ENCODE results near the gene NLGN3. TPM values are rescaled to one million over a fixed set of nuclear protein-coding genes. Genes with fewer than 3 reads are reported as not detected.
A peak's percentile ranks its signal among the peaks of the same experiment; 100 is the strongest.

Gene NLGN3
- total and polyA plus RNA-seq, 2 donors (not counting 3 experiments of a cell fraction or from before 2014, with no cell fraction given), result 0.37 to 0.40 TPM

GRCh38 chrX:71095981-71096759, 48.5 kb upstream of the NLGN3 start:
- peaks cover 0 to 1% of the 10 kb centered on the region in 2 experiments for H3K27me3 ChIP-seq (ENCODE audit: control insufficient read depth in 2 of 2, insufficient read depth in 2 of 2, low read length in 2 of 2)
- peak overlapping the region; percentile 28 to 67 (median 45) for H3K4me3 ChIP-seq (replicated peaks in 1 of 3; ENCODE audit: insufficient read depth in 1 of 3, low read depth in 1 of 3, low read length in 3 of 3)
- TF ChIP-seq CTCF (IDR thresholded peaks at IDR 0.05; ENCODE audit: extremely low read depth in 1 of 2, insufficient read depth in 1 of 2, low read depth in 1 of 2, low read length in 2 of 2) (no peak), FOS (IDR thresholded peaks at IDR 0.05; ENCODE audit: borderline replicate concordance, insufficient read depth, low read length) (no peak)
- FAIRE-seq, result peak; percentile 44
- H3K9me3 ChIP-seq (replicated peaks; ENCODE audit: control insufficient read depth, insufficient read depth, low read length), result no peaks in the 10 kb centered on the region
- H3K4me2 ChIP-seq (ENCODE audit: insufficient read depth, low read length), result peak overlapping the region; percentile 82
- no peaks in the 10 kb centered on the region for H4K20me1 ChIP-seq (replicated peaks; ENCODE audit: control insufficient read depth, extremely low read depth, insufficient read depth, low read length)
- BruUV-seq (replicated peaks), result no TSS peak
- POLR2A ChIA-PET, result no interaction called here
- H3K79me2 ChIP-seq (ENCODE audit: control insufficient read depth, insufficient read depth, low read length), result no peaks in the 10 kb centered on the region
- no peak overlapping the region for H3K27ac ChIP-seq (ENCODE audit: insufficient read depth, low read depth, low read length)
- peak; percentile 37 for DNase-seq (ENCODE audit: low read depth, low spot score)
- H3K9me1 ChIP-seq (replicated peaks; ENCODE audit: control insufficient read depth, extremely low read depth, insufficient read depth, low read length), result no peaks in the 10 kb centered on the region
- intact Hi-C loops (cut with micrococcal nuclease) (loop anchor here (1.0 kb wide), 1 partner anchor 28 kb away; the partner anchor contains the start of gene SNX12), dilution Hi-C loops (cut with MboI; ENCODE audit: extremely low pct_ligation_motif_present, low sequenced_read_pairs) (no loop called here)
- H3K9ac ChIP-seq (replicated peaks; ENCODE audit: extremely low read depth, insufficient read depth, low read length), result peak overlapping the region; percentile 37
- H3K4me1 ChIP-seq (ENCODE audit: control insufficient read depth, extremely low read depth, insufficient read depth, low read length), result peaks cover 6% of the 10 kb centered on the region
- H2AFZ ChIP-seq (ENCODE audit: low read depth, low read length), result peak overlapping the region; percentile 90
- no peaks in the 10 kb centered on the region for H3K36me3 ChIP-seq (ENCODE audit: control insufficient read depth in 2 of 2, extremely low read depth in 1 of 2, insufficient read depth in 2 of 2, low read length in 2 of 2)
- CTCF ChIA-PET, result no interaction called here

- intact Hi-C loops (cut with micrococcal nuclease), result loop anchor here (1.0 kb wide), 1 partner anchor 28 kb away; the partner anchor contains the start of gene SNX12
- Histone ChIP-seq H3K9me3 (replicated peaks; ENCODE audit: control insufficient read depth, insufficient read depth, low read length) (no peaks in the 10 kb centered on the region), H2AFZ (ENCODE audit: low read depth, low read length) (peak overlapping the region; percentile 90), H3K27ac (ENCODE audit: insufficient read depth, low read depth, low read length) (no peak overlapping the region), H3K4me2 (ENCODE audit: insufficient read depth, low read length) (peak overlapping the region; percentile 82), H4K20me1 (replicated peaks; ENCODE audit: control insufficient read depth, extremely low read depth, insufficient read depth, low read length) (no peaks in the 10 kb centered on the region), H3K4me3 (replicated peaks in 1 of 3; ENCODE audit: insufficient read depth in 1 of 3, low read depth in 1 of 3, low read length in 3 of 3) (peak overlapping the region; percentile 28 to 67 (median 45)), H3K4me1 (ENCODE audit: control insufficient read depth, extremely low read depth, insufficient read depth, low read length) (peaks cover 6% of the 10 kb centered on the region), H3K9ac (replicated peaks; ENCODE audit: extremely low read depth, insufficient read depth, low read length) (no peak overlapping the region), H3K9me1 (replicated peaks; ENCODE audit: control insufficient read depth, extremely low read depth, insufficient read depth, low read length) (no peaks in the 10 kb centered on the region), H3K79me2 (ENCODE audit: control insufficient read depth, insufficient read depth, low read length) (no peaks in the 10 kb centered on the region), H3K27me3 (ENCODE audit: control insufficient read depth in 2 of 2, insufficient read depth in 2 of 2, low read length in 2 of 2) (peaks cover 0 to 1% of the 10 kb centered on the region in 2 experiments), H3K36me3 (ENCODE audit: control insufficient read depth in 2 of 2, extremely low read depth in 1 of 2, insufficient read depth in 2 of 2, low read length in 2 of 2) (no peaks in the 10 kb centered on the region)
- dilution Hi-C loops (cut with MboI; ENCODE audit: extremely low pct_ligation_motif_present, low sequenced_read_pairs), result no loop called here
- FAIRE-seq (peak; percentile 52), DNase-seq (ENCODE audit: low read depth, low spot score) (no peak)
- POLR2A ChIA-PET, result no interaction called here
- no TSS peak for BruUV-seq (replicated peaks)
- CTCF ChIA-PET, result no interaction called here
- no peak for TF ChIP-seq MAX (IDR thresholded peaks at IDR 0.05; ENCODE audit: insufficient read depth, insufficient read length)
- no peak for TF ChIP-seq POLR2AphosphoS5 (IDR thresholded peaks at IDR 0.05; ENCODE audit: insufficient read depth, low read depth, low read length)
- TF ChIP-seq CTCF (IDR thresholded peaks at IDR 0.05; ENCODE audit: extremely low read depth in 1 of 2, insufficient read depth in 1 of 2, low read depth in 1 of 2, low read length in 2 of 2), result no peak
- TF ChIP-seq POLR2A (IDR thresholded peaks at IDR 0.05; ENCODE audit: low read depth, low read length), result no peak
- TF ChIP-seq JUN (IDR thresholded peaks at IDR 0.05; ENCODE audit: borderline replicate concordance, insufficient read depth, insufficient read length, low read depth), result no peak
- TF ChIP-seq GATA2 (IDR thresholded peaks at IDR 0.05; ENCODE audit: insufficient read depth, insufficient read length, low read depth, low read length), result no peak
- TF ChIP-seq MYC (IDR thresholded peaks at IDR 0.05; ENCODE audit: low read depth, low read length), result no peak
- no peak for TF ChIP-seq FOS (IDR thresholded peaks at IDR 0.05; ENCODE audit: borderline replicate concordance, insufficient read depth, low read length)
- TF ChIP-seq EZH2 (IDR thresholded peaks at IDR 0.05; ENCODE audit: borderline replicate concordance, low read depth, low read length, severe bottlenecking), result no peak
Observed at GRCh38 chrX:71096760-71097032, 47.9 kb upstream of the NLGN3 start.
